SK-N-SH (cell line): ENCODE data around the gene MST1. TPM values are rescaled to one million over a fixed set of nuclear protein-coding genes. Genes with fewer than 3 reads are reported as not detected.

Experiments
- CTCF ChIA-PET: fragments of 300-600, 350-600 bp; formaldehyde crosslinking; extraction: SDS; loops from one replicate; lab custom pipeline; 2021; lab: Yijun Ruan, JAX
- POLR2A ChIA-PET: fragments of 350-600 bp; sonication (Branson Sonifier 250); formaldehyde crosslinking; extraction: SDS; loops from one replicate; lab custom pipeline; 2020; ENCODE audit warnings: antibody characterized with exemption, inconsistent platforms; lab: Yijun Ruan, JAX
- DNase-seq: peaks from one replicate; pipeline ENCODE4 v3.0.0; 2012
- H2AFZ ChIP-seq: fragments of 200-600 bp; sonication (generic); 2 replicates; pipeline ENCODE4 v1.8.1; 2016; ENCODE audit warnings: antibody characterized with exemption, mild to moderate bottlenecking, low read depth
- H3F3A ChIP-seq: fragments of 200-600 bp; sonication (generic); replicated peaks from 2 replicates; pipeline ENCODE3; 2016; ENCODE audit warnings: antibody characterized with exemption, mild to moderate bottlenecking; ENCODE audit not compliant: insufficient read depth
- H3K27ac ChIP-seq, 2 experiments: fragments of 200-500 bp in 1 of 2; fragments of 200-600 bp in 1 of 2; sonication (Bioruptor generic) in 1 of 2; sonication (generic), shearing (Covaris generic) in 1 of 2; 2 replicates each; pipeline versions ENCODE4 v1.5.1 to v1.6.1; 2014 to 2016; ENCODE audit warnings: low read depth in 2 of 2, inconsistent platforms in 1 of 2, low read length in 1 of 2, mild to moderate bottlenecking in 1 of 2, mixed read lengths in 1 of 2
- H3K27me3 ChIP-seq: fragments of 200-600 bp; sonication (generic), shearing (Covaris generic); 2 replicates; pipeline ENCODE4 v1.6.1; 2016; ENCODE audit warnings: mixed run types; ENCODE audit not compliant: insufficient read depth
- H3K36me3 ChIP-seq, 2 experiments: fragments of 200-500 bp in 1 of 2; fragments of 200-600 bp in 1 of 2; sonication (Bioruptor generic) in 1 of 2; sonication (generic) in 1 of 2; replicated peaks in 1 of 2; 2 replicates each; pipeline versions ENCODE3 to v1.5.1; 2014 to 2016; ENCODE audit warnings: low read length in 1 of 2, mild to moderate bottlenecking in 1 of 2; ENCODE audit not compliant: insufficient read depth in 2 of 2, control insufficient read depth in 1 of 2
- H3K4me1 ChIP-seq, 2 experiments: fragments of 200-500 bp in 1 of 2; fragments of 200-600 bp in 1 of 2; sonication (Bioruptor generic) in 1 of 2; sonication (generic), shearing (Covaris generic) in 1 of 2; 2 replicates each; pipeline versions ENCODE4 v1.5.1 to v1.6.1; 2014 to 2016; ENCODE audit warnings: low read depth in 1 of 2, low read length in 1 of 2, mixed run types in 1 of 2; ENCODE audit not compliant: insufficient read depth in 2 of 2, control insufficient read depth in 1 of 2
- H3K4me2 ChIP-seq: fragments of 200-600 bp; sonication (generic), shearing (Covaris generic); 2 replicates; pipeline ENCODE4 v1.6.1; 2017; ENCODE audit warnings: mixed run types
- H3K4me3 ChIP-seq, 2 experiments: fragments of 200-500 bp in 1 of 2; fragments of 200-600 bp in 1 of 2; sonication (Bioruptor generic) in 1 of 2; sonication (generic), shearing (Covaris generic) in 1 of 2; 2 replicates each; pipeline versions ENCODE4 v1.5.1 to v1.8.1; 2014 to 2016; ENCODE audit warnings: low read depth in 2 of 2, inconsistent platforms in 1 of 2, low read length in 1 of 2, mild to moderate bottlenecking in 1 of 2, mixed read lengths in 1 of 2, moderate library complexity in 1 of 2
- H3K79me2 ChIP-seq: fragments of 200-600 bp; sonication (generic); 2 replicates; pipeline ENCODE4 v1.8.1; 2017; ENCODE audit warnings: mild to moderate bottlenecking; ENCODE audit not compliant: insufficient read depth
- H3K9ac ChIP-seq: fragments of 200-600 bp; sonication (generic); 2 replicates; pipeline ENCODE4 v1.6.1; 2017; ENCODE audit warnings: mixed run types
- H3K9me2 ChIP-seq: fragments of 200-600 bp; sonication (generic); 2 replicates; pipeline ENCODE4 v1.6.1; 2017; ENCODE audit warnings: mixed run types
- H3K9me3 ChIP-seq: fragments of 200-600 bp; sonication (generic); 2 replicates; pipeline ENCODE4 v1.6.1; 2017; ENCODE audit warnings: mixed run types, mild to moderate bottlenecking, moderate library complexity
- H4K20me1 ChIP-seq: fragments of 200-600 bp; sonication (generic); 2 replicates; pipeline ENCODE4 v1.6.1; 2017; ENCODE audit warnings: mild to moderate bottlenecking, mixed run types; ENCODE audit not compliant: insufficient read depth
- CHD2 ChIP-seq: fragments of 150-350 bp; IDR thresholded peaks from 2 replicates; pipeline ENCODE4 v1.6.1; 2018; ENCODE audit warnings: low read length; ENCODE audit not compliant: partially characterized antibody
- CTCF ChIP-seq: fragments of 200-600 bp; sonication (generic); IDR thresholded peaks from 2 replicates; pipeline ENCODE4 v1.6.1; 2017; ENCODE audit warnings: antibody characterized with exemption, mild to moderate bottlenecking, moderate library complexity
- ELF1 ChIP-seq: IDR thresholded peaks from 2 replicates; pipeline ENCODE4 v1.4.0; 2012
- EP300 ChIP-seq, 2 experiments: IDR thresholded peaks; 2 replicates each; pipeline versions ENCODE4 v1.4.0 to v1.6.1; 2012; ENCODE audit warnings: borderline replicate concordance in 1 of 2, low read depth in 1 of 2, low read length in 1 of 2
- EZH2phosphoT487 ChIP-seq: fragments of 200-600 bp; sonication (generic); IDR thresholded peaks from 2 replicates; pipeline ENCODE4 v1.6.1; 2017; ENCODE audit warnings: low read depth, mixed run types, mild to moderate bottlenecking, antibody characterized with exemption, moderate library complexity, borderline replicate concordance
- FOSL2 ChIP-seq: IDR thresholded peaks from 2 replicates; pipeline ENCODE4 v1.4.0; 2012; ENCODE audit warnings: low read depth, mild to moderate bottlenecking, moderate library complexity, borderline replicate concordance
- GABPA ChIP-seq: IDR thresholded peaks from 2 replicates; pipeline ENCODE4 v1.4.0; 2012; ENCODE audit warnings: low read depth, mild to moderate bottlenecking
- JUND ChIP-seq: IDR thresholded peaks from 2 replicates; pipeline ENCODE4 v1.4.0; 2012
- NFIC ChIP-seq: IDR thresholded peaks from 2 replicates; pipeline ENCODE4 v1.4.0; 2012; ENCODE audit warnings: borderline replicate concordance
- NRF1 ChIP-seq: IDR thresholded peaks from 2 replicates; pipeline ENCODE4 v1.6.1; 2012; ENCODE audit warnings: low read depth, mild to moderate bottlenecking, low read length
- POLR2AphosphoS5 ChIP-seq: IDR thresholded peaks from 2 replicates; pipeline ENCODE4 v1.6.1; 2012; ENCODE audit warnings: low read depth, low read length
- REST ChIP-seq: IDR thresholded peaks from 2 replicates; pipeline ENCODE4 v1.6.1; 2012; ENCODE audit warnings: mild to moderate bottlenecking, low read depth, low read length, moderate library complexity
- RFX5 ChIP-seq: IDR thresholded peaks from 2 replicates; pipeline ENCODE4 v1.6.1; 2012; ENCODE audit warnings: mild to moderate bottlenecking, improper control_type of control experiment, low read length
- SIN3A ChIP-seq: IDR thresholded peaks from 2 replicates; pipeline ENCODE4 v1.6.1; 2012; ENCODE audit warnings: low read depth, mild to moderate bottlenecking, low read length, moderate library complexity, borderline replicate concordance
- SMC3 ChIP-seq: IDR thresholded peaks from 2 replicates; pipeline ENCODE4 v1.6.1; 2012; ENCODE audit warnings: low read depth, low read length, improper control_type of control experiment
- TCF12 ChIP-seq: IDR thresholded peaks from 2 replicates; pipeline ENCODE4 v1.4.0; 2012
- TEAD4 ChIP-seq: IDR thresholded peaks from 2 replicates; pipeline ENCODE4 v1.4.0; 2012; ENCODE audit warnings: mild to moderate bottlenecking, borderline replicate concordance; ENCODE audit not compliant: insufficient read depth
- USF1 ChIP-seq: IDR thresholded peaks from 2 replicates; pipeline ENCODE4 v1.4.0; 2012; ENCODE audit warnings: low read depth, borderline replicate concordance
- WGBS: methylation state at CpG from one replicate; pipeline ENCODE4 v1.1.6; 2017; ENCODE audit warnings: low lambda C conversion rate; 5-methylcytosine and 5-hydroxymethylcytosine counted together
- polyA plus RNA-seq, 3 experiments: library from polyadenylated mRNA; depleted of rRNA; stranded (reverse); fragments of >200 nt; gene quantifications; 2 replicates each; pipeline ENCODE4 v1.2.3, GENCODE V29; 2012

MST1 gene
- polyA plus RNA-seq, 1 of the 3 experiments (the other 2 are of a cell fraction): 35.1 TPM

- CTCF ChIA-PET: interaction anchor here (1.4 to 6.6 kb wide), 2 partner anchors 9 to 141 kb away, joined by 6 to 53 read pairs; no protein-coding TSS in a partner anchor
- WGBS: 94% methylated on average over 6 of the region's 7 CpGs
- no peak for TF ChIP-seq ELF1
- no peak for TF ChIP-seq CHD2
- TF ChIP-seq SMC3: no peak
- TF ChIP-seq TEAD4: no peak
- no peak for TF ChIP-seq GABPA
- TF ChIP-seq SIN3A: no peak
- TF ChIP-seq TCF12: no peak
- no peak for TF ChIP-seq JUND
- no peak for TF ChIP-seq EZH2phosphoT487
- TF ChIP-seq RFX5: no peak
- no peak for TF ChIP-seq CTCF
- no peak for TF ChIP-seq EP300 (IDR thresholded peaks at IDR 0.05; ENCODE audit: borderline replicate concordance in 1 of 2, low read depth in 1 of 2, low read length in 1 of 2)
- TF ChIP-seq REST: no peak
- TF ChIP-seq POLR2AphosphoS5: no peak
- TF ChIP-seq NRF1: no peak
- TF ChIP-seq USF1: no peak
- TF ChIP-seq FOSL2: no peak
- no peak for TF ChIP-seq NFIC
- TF ChIP-seq, all 33 proteins: peak for 0
These were observed 8.6 kb downstream of the MST1 start for GRCh38 chr3:49680493-49681231.

More at GRCh38 chr3:49680493-49681231, 8.6 kb downstream of the MST1 start:
- Histone ChIP-seq H2AFZ (no peak overlapping the region), H4K20me1 (no peaks in the 10 kb centered on the region), H3K36me3 (peaks cover 19 to 81% of the 10 kb centered on the region in 2 experiments), H3F3A (no peaks in the 10 kb centered on the region), H3K4me3 (no peak overlapping the region), H3K4me2 (no peak overlapping the region), H3K79me2 (peaks cover 6% of the 10 kb centered on the region; the same call in 1 of the 2 replicates), H3K4me1 (peaks cover 0 to 3% of the 10 kb centered on the region in 2 experiments; a peak in 1 of 4 replicates), H3K27ac (no peak overlapping the region), H3K9ac (no peak overlapping the region), H3K9me3 (no peaks in the 10 kb centered on the region), H3K27me3 (no peaks in the 10 kb centered on the region), H3K9me2 (no peaks in the 10 kb centered on the region)
- no peak for DNase-seq
- POLR2A ChIA-PET: interaction anchor here (0.5 kb wide), 1 partner anchor 146 kb away, joined by 3 read pairs; no protein-coding TSS in a partner anchor
